ENCODE results near the gene ZNF497.

DNA sequence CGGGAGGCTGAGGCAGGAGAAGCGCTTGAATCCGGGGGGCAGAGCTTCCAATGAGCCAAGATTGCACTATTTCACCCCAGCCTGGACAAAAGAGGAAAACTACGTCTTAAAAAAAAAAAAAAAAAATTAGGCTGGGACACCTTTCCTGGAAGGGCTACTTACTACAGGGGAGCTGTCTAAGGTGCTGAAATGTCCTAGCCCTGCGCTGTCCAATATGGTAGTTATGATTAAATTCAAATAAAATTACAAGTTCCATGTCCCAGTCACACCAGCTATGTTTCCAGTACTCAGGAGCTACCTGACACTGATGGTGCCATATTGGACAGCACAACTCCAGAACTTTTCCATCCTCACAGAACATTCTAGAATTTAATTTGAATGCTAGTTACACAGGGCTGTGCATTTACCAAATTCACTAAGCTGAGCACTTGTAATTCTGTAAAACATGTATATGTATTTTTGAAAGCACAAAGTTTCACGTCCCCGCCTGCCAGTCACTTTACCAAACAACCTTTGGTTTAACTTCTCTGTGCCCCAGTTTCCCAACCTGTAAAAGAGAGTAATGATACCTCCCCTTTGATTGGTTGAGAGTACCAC, 45.0 kb downstream of the ZNF497 start:
- TF ChIP-seq, protein P1, sequence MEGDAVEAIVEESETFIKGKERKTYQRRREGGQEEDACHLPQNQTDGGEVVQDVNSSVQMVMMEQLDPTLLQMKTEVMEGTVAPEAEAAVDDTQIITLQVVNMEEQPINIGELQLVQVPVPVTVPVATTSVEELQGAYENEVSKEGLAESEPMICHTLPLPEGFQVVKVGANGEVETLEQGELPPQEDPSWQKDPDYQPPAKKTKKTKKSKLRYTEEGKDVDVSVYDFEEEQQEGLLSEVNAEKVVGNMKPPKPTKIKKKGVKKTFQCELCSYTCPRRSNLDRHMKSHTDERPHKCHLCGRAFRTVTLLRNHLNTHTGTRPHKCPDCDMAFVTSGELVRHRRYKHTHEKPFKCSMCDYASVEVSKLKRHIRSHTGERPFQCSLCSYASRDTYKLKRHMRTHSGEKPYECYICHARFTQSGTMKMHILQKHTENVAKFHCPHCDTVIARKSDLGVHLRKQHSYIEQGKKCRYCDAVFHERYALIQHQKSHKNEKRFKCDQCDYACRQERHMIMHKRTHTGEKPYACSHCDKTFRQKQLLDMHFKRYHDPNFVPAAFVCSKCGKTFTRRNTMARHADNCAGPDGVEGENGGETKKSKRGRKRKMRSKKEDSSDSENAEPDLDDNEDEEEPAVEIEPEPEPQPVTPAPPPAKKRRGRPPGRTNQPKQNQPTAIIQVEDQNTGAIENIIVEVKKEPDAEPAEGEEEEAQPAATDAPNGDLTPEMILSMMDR (IDR thresholded peaks at IDR 0.05; ENCODE audit: poor library complexity) = no peak
- no peak for TF ChIP-seq EZH2 (IDR thresholded peaks at IDR 0.05; ENCODE audit: borderline replicate concordance)

Measured in hepatocyte (in vitro differentiated cells).